Measurements from ENCODE around the gene LEPR.
"Not testable (repeated sequence)": the region's sequence is repeated elsewhere in the genome, so short reads cannot be mapped to it uniquely, and the experiment has no call there.

LEPR gene, protein sequence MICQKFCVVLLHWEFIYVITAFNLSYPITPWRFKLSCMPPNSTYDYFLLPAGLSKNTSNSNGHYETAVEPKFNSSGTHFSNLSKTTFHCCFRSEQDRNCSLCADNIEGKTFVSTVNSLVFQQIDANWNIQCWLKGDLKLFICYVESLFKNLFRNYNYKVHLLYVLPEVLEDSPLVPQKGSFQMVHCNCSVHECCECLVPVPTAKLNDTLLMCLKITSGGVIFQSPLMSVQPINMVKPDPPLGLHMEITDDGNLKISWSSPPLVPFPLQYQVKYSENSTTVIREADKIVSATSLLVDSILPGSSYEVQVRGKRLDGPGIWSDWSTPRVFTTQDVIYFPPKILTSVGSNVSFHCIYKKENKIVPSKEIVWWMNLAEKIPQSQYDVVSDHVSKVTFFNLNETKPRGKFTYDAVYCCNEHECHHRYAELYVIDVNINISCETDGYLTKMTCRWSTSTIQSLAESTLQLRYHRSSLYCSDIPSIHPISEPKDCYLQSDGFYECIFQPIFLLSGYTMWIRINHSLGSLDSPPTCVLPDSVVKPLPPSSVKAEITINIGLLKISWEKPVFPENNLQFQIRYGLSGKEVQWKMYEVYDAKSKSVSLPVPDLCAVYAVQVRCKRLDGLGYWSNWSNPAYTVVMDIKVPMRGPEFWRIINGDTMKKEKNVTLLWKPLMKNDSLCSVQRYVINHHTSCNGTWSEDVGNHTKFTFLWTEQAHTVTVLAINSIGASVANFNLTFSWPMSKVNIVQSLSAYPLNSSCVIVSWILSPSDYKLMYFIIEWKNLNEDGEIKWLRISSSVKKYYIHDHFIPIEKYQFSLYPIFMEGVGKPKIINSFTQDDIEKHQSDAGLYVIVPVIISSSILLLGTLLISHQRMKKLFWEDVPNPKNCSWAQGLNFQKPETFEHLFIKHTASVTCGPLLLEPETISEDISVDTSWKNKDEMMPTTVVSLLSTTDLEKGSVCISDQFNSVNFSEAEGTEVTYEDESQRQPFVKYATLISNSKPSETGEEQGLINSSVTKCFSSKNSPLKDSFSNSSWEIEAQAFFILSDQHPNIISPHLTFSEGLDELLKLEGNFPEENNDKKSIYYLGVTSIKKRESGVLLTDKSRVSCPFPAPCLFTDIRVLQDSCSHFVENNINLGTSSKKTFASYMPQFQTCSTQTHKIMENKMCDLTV

DNA sequence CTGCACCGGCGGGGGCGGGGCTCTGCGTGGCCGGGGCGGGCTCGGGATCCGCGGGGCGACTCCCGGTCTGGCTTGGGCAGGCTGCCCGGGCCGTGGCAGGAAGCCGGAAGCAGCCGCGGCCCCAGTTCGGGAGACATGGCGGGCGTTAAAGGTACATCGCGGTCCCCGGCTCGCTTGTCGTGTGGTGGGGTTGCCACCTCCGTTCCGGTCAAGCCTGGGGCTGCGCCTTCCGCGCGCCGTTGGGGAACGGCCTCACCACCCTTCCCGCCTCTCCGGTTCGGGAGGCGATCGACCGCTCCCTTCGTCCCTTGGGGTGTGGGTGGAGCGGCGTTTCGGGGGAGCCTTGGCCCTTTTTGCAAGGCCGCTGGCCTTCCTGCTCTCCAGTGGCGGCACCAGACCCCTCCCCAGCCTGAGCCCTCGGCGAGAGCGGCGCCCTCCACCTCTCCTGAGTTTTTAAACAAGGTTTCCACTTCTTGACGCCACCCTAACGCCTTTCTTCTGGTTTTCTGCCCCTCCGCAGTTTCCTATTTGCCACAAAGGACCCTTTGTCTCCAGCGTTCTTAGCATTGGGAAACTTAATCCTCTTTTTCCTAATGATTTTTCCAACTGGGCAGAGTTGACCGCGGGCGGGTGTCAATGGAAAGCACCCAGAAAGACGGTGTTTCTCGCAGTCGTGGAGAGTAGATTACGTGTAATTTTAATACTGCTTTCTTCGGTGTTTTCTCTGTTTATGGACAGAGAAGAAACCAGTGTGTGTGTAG is at the start of gene LEPR, which contains the start of gene LEPROT:
LEPR (plus strand) TSS at position 79 of the 761 bp plus-strand sequence. CDS start 144,898 bp downstream, outside the sequence.
LEPROT (plus strand) TSS at position 79 of the 761 bp plus-strand sequence; CDS start at position 136, 57 bp downstream.
- no peak for DNase-seq

GRCh38 chr1:65371544-65371943 is 48.9 kb upstream of the LEPR start:
- DNase-seq, result no peak

DNA sequence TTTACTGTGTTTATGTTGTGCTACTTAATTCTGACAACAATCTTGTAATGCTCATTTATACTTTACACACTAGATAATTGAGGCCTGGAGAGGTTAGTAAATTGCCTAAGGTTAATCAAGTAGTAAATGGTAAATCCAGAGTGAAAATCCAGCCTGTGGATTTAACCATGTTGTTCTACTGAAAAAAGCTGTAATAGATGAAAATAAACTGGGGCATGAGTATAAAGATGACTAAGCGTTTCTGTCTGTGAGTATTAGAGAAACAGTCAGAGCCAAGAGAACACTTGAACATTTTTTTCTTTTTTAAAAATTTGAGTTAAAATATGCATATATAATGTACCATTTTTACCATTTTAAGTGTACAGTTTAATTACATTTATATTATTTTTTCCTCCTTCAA is 47.9 kb upstream of the LEPR start:
- DNase-seq, result no peak

GRCh38 chr1:65377496-65378246 is 42.8 kb upstream of the LEPR start:
- DNase-seq, result no peak

GRCh38 chr1:65378247-65378946 is 42.1 kb upstream of the LEPR start:
- DNase-seq, result no peak

GRCh38 chr1:65384426-65384825 is 36.0 kb upstream of the LEPR start:
- not testable (repeated sequence) for DNase-seq

GRCh38 chr1:65386439-65386838 is 34.0 kb upstream of the LEPR start:
- no peak for DNase-seq

- no peak for DNase-seq
Measured at GRCh38 chr1:65387821-65388220, 32.6 kb upstream of the LEPR start.

DNA sequence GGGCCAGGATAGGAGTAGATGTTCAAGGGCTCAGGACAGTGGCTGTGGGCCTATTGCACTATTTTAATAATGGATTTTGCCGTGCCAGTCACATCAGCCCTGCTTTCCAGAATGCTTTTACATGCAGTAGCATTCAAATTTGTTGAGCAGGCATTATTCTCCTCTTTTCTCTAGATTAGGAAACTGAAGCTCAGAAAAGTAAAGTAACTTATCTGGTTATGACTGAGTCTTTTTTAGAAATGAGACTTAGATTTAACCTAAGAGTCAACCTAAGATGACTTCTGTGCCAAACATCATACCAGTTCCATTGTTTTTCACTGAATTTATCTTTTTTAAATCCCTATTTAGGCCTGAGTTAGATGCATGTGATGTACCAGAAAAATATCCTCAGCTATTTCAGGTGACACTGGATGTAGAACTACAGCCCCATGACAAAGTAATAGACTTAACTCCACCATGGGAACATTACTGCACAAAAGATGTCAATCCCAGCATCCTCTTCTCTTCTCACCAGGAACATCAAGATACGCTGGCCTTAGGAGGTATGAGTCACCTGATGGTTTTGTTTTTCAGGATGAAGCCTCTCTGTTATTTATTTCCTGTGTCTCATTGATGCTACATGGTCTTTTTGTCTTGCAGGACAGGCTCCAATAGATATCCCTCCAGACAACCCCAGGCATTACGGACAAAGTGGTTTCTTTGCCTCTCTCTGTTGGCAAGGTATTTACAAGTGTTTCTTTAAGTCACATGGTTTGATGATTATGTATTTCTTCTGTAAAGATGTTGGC is 31.4 kb upstream of the LEPR start:
- DNase-seq, result no peak

- no peak for DNase-seq
Measured at GRCh38 chr1:65392497-65392896, 28.0 kb upstream of the LEPR start.

GRCh38 chr1:65393347-65393746 is 27.1 kb upstream of the LEPR start:
- no peak for DNase-seq

GRCh38 chr1:65393928-65394327 is 26.5 kb upstream of the LEPR start:
- DNase-seq, result no peak

- DNase-seq, result no peak
Measured at GRCh38 chr1:65395887-65396612, 24.4 kb upstream of the LEPR start.

DNA sequence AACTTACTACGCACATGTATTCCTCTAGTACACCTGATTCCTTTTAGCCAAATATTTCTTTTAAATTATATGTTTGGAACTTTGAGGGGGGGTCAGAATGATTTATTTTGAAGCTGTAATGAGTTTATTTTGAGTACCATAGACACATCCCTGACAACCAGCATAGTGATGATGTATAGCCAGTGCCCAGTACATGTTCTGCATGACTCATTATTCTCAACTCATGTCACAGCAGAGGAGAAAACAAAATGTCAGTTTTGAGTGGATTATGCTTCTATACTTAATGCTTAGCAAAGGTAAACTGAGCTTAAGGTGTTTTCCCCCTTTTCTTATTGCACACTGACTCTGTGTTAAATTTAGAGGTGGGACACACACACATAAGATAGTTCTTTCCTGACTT is 22.4 kb upstream of the LEPR start:
- DNase-seq, result no peak

GRCh38 chr1:65399003-65399402 is 21.5 kb upstream of the LEPR start:
- no peak for DNase-seq

DNA sequence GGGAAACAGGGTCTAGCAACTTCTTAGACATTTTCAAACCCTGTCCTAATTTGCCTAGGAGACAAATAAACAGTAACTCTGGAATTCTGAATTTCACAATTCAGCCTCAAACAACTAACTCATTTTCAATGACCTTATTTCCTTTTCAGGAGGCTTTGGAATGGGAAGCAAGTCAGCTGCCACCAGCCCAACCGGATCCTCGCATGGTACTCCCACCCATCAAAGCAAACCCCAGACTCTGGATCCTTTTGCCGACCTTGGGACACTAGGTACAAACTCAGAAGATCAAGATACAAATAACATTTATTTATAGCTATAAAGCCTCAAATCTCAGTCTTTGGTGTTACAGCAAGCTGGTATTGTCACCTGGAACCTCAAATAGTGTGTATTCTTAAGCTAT is 18.9 kb upstream of the LEPR start:
- no peak for DNase-seq

DNA sequence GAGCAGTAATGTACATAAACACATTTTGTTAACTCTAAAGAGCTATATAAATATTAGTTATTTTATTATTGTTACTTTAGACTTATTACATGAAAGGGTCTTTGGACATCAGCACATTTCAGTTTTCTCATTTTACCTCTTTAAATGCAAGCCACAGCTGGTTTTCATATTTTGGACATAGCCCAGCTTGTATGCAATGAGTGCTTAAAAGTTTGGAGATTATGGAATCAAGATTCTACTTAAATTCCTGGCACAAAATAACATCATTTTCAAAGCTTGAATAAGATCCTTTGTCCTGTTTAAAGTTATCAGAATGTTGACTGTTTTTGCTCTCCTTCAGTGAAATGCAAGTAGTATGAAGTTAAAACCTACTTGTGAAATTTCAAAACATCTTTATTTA is 15.5 kb upstream of the LEPR start:
- DNase-seq, result no peak

- DNase-seq, result no peak
Measured at GRCh38 chr1:65407877-65408276, 12.6 kb upstream of the LEPR start.

DNA sequence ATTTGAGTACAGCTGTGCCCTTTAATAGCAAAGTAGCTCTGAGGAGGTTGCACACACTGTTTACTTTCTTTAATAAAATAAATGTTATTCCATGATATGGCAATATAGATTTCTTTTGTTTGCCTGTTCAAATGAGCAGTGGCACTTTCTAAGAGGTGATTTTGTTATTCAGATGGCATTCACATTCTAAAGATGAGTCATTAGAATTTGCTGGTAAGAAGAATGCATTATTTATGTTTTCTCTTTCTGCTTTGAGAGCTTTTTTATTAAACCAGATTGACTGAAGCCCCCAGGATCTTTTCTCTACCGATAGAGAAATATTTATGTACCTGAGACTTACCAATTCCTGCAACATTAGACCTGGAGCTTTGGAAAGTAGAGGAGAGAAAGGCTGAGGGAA is 11.2 kb upstream of the LEPR start:
- no peak for DNase-seq

All from activated naive CD4-positive, alpha-beta T cell (primary cell).